Measurements from ENCODE around the gene NXPH2. TPM values are rescaled to one million over a fixed set of nuclear protein-coding genes. Genes with fewer than 3 reads are reported as not detected.

Gene NXPH2
- polyA plus RNA-seq, 1 experiment: not detected

- ChIA-PET CTCF (no interaction called here), POLR2A (no interaction called here)
- no peak for DNase-seq (ENCODE audit: low read depth)
- no peaks in the 10 kb centered on the region for H3K36me3 ChIP-seq (ENCODE audit: control insufficient read depth, insufficient read depth, low read length)
- TF ChIP-seq, protein P1, sequence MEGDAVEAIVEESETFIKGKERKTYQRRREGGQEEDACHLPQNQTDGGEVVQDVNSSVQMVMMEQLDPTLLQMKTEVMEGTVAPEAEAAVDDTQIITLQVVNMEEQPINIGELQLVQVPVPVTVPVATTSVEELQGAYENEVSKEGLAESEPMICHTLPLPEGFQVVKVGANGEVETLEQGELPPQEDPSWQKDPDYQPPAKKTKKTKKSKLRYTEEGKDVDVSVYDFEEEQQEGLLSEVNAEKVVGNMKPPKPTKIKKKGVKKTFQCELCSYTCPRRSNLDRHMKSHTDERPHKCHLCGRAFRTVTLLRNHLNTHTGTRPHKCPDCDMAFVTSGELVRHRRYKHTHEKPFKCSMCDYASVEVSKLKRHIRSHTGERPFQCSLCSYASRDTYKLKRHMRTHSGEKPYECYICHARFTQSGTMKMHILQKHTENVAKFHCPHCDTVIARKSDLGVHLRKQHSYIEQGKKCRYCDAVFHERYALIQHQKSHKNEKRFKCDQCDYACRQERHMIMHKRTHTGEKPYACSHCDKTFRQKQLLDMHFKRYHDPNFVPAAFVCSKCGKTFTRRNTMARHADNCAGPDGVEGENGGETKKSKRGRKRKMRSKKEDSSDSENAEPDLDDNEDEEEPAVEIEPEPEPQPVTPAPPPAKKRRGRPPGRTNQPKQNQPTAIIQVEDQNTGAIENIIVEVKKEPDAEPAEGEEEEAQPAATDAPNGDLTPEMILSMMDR (IDR thresholded peaks at IDR 0.05; ENCODE audit: insufficient read depth, low read depth, low read length): no peak
- no peak overlapping the region for H3K4me3 ChIP-seq (ENCODE audit: low read depth, low read length)
- H3K27me3 ChIP-seq (ENCODE audit: control insufficient read depth, insufficient read depth, low read length): no peaks in the 10 kb centered on the region
Observed at GRCh38 chr2:138689705-138690104, 90.5 kb downstream of the NXPH2 start.

- no peak for DNase-seq (ENCODE audit: low read depth)
- TF ChIP-seq, protein P1 (IDR thresholded peaks at IDR 0.05; ENCODE audit: insufficient read depth, low read depth, low read length): no peak
- CTCF ChIA-PET: no interaction called here
Observed at GRCh38 chr2:138682163-138682562, 98.0 kb downstream of the NXPH2 start.

DNA sequence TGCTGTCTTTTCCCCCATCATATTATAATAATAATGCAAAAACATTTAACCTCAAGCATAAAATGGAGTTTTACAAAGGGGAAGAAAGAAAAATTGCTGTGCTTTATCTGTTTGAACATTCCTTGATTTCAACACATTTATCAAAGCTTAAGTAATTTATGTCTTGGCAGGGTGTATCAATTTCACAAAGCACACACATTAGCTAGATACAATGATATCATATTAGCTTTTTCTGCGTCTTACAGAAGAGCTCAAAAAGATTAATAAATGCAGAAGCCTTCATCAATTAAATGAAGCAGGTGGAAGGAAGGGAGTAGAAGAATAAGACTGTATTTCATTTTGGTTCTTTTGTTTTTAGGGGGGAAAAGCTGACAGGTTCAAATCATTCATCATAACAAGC is 103.0 kb downstream of the NXPH2 start:
- H3K36me3 ChIP-seq (ENCODE audit: control insufficient read depth, insufficient read depth, low read length): no peaks in the 10 kb centered on the region
- H3K27me3 ChIP-seq (ENCODE audit: control insufficient read depth, insufficient read depth, low read length): no peaks in the 10 kb centered on the region
- no peak overlapping the region for H3K4me3 ChIP-seq (ENCODE audit: low read depth, low read length)
- no peak for DNase-seq (ENCODE audit: low read depth)
- POLR2A ChIA-PET: no interaction called here
- TF ChIP-seq, protein P1 (IDR thresholded peaks at IDR 0.05; ENCODE audit: insufficient read depth, low read depth, low read length): no peak
- CTCF ChIA-PET: no interaction called here

More at GRCh38 chr2:138682163-138682562, 98.0 kb downstream of the NXPH2 start:
- Histone ChIP-seq H3K4me3 (ENCODE audit: low read depth, low read length) (no peak overlapping the region), H3K27me3 (ENCODE audit: control insufficient read depth, insufficient read depth, low read length) (no peaks in the 10 kb centered on the region), H3K36me3 (ENCODE audit: control insufficient read depth, insufficient read depth, low read length) (no peaks in the 10 kb centered on the region)
- POLR2A ChIA-PET: no interaction called here

DNA sequence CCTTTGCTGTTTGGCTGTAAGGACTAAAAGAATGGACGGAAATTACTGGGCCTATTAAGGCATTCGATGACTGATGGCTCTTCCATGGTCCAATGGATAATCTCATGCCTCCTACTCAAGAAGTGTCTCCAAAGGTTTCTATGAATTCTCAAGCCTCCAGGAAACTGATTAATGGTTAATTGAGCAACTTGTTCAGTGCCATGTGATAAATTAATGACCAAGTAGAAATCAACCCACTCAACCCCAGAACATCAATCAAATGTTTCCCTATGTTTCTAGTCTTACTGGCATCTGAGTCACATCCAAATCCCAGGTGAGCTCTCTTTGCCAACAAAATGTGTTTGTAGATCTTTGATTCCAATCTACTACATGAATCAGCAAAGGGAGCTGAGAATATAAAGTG is 103.6 kb downstream of the NXPH2 start:
- H3K4me3 ChIP-seq (ENCODE audit: low read depth, low read length): no peak overlapping the region
- H3K27me3 ChIP-seq (ENCODE audit: control insufficient read depth, insufficient read depth, low read length): no peaks in the 10 kb centered on the region
- TF ChIP-seq, protein P1 (IDR thresholded peaks at IDR 0.05; ENCODE audit: insufficient read depth, low read depth, low read length): no peak
- no peak for DNase-seq (ENCODE audit: low read depth)
- no peaks in the 10 kb centered on the region for H3K36me3 ChIP-seq (ENCODE audit: control insufficient read depth, insufficient read depth, low read length)
- CTCF ChIA-PET: no interaction called here
- POLR2A ChIA-PET: no interaction called here

DNA sequence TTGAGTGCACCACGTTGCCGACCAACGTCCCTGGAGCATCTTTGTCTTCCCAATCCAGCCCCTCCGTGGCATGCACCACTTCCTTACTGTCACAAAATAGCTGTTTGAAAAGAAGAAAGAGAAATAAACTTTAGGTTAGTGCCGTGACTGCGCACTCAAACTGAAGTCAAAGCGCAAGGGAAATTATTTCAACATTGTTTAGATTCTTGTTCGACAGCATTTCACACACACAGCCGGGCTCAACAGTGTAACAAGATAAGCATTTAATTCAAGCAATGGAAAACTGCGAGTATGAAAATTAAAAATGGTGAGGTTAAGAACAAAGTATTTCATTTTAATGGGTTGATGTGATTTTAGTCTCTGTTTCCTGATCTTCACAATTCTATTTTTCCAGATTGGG is 108.6 kb downstream of the NXPH2 start:
- no peaks in the 10 kb centered on the region for H3K27me3 ChIP-seq (ENCODE audit: control insufficient read depth, insufficient read depth, low read length)
- no peak for DNase-seq (ENCODE audit: low read depth)
- no peak overlapping the region for H3K4me3 ChIP-seq (ENCODE audit: low read depth, low read length)
- CTCF ChIA-PET: no interaction called here
- POLR2A ChIA-PET: no interaction called here
- H3K36me3 ChIP-seq (ENCODE audit: control insufficient read depth, insufficient read depth, low read length): no peaks in the 10 kb centered on the region
- TF ChIP-seq, protein P1 (IDR thresholded peaks at IDR 0.05; ENCODE audit: insufficient read depth, low read depth, low read length): no peak

All from BJ (cell line).